ENCODE results near the gene CARS2.
"Not testable (repeated sequence)": the region's sequence is repeated elsewhere in the genome, so short reads cannot be mapped to it uniquely, and the experiment has no call there.

CARS2 gene

GRCh38 chr13:110680852-110681251 lies 25.1 kb downstream of the CARS2 start:
- DNase-seq, result no peak

DNA sequence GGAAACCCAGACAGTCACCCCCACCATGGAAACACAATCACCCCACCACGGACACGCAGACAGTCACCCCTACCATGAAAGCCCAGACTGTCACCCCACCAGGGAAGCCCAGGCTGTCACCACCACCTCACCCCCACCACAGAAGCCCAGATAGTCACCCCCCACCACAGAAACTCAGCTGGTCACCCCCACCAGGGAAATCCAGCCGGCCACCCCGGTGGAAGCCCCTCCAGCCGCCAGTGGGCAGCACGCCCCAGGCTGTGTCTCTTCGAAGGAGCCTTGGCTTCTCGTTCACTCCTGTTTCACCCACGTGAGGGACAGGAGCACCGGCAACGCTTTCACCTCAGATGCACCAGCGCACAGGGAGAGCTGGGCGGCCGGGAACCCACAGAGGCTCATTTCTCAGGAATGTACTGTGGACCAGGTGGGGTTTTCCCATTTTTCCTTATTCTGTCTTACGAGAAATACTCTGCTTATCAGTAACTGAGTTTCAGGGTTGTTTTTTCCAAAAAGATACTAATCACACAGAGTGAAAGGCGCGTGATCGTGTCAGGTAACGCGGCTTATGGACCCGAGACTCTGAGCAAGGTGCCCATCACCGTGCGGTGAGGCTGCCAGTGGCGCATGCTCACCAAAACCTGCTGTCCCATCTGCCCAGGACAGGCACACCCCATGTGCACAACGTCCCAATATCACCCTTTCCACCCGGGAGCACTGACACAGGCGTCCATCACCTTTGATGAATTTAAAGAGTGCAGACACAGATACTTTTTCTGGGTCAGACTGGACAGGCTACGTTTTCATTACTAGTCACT lies 28.0 kb downstream of the CARS2 start:
- no peak for DNase-seq

- no peak for DNase-seq
Measured at GRCh38 chr13:110676595-110677587, 29.0 kb downstream of the CARS2 start.

DNA sequence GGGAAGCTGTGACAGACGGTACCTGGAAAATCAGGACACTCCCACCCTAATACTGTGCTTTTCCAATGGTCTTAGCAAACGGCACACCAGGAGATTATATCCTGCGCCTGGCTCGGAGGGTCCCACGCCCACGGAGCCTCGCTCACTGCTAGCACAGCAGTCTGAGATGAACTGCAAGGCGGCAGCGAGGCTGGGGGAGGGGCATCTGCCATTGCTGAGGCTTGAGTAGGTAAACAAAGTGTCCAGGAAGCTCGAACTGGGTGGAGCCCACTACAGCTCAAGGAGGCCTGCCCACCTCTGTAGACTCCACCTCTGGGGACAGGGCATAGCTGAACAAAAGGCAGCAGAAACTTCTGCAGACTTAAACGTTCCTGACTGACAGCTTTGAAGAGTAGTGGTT lies 36.1 kb downstream of the CARS2 start:
- not testable (repeated sequence) for DNase-seq

- DNase-seq, result no peak
Measured at GRCh38 chr13:110669036-110669435, 36.9 kb downstream of the CARS2 start.

- no peak for DNase-seq
Measured at GRCh38 chr13:110666255-110666533, 39.7 kb downstream of the CARS2 start.

DNA sequence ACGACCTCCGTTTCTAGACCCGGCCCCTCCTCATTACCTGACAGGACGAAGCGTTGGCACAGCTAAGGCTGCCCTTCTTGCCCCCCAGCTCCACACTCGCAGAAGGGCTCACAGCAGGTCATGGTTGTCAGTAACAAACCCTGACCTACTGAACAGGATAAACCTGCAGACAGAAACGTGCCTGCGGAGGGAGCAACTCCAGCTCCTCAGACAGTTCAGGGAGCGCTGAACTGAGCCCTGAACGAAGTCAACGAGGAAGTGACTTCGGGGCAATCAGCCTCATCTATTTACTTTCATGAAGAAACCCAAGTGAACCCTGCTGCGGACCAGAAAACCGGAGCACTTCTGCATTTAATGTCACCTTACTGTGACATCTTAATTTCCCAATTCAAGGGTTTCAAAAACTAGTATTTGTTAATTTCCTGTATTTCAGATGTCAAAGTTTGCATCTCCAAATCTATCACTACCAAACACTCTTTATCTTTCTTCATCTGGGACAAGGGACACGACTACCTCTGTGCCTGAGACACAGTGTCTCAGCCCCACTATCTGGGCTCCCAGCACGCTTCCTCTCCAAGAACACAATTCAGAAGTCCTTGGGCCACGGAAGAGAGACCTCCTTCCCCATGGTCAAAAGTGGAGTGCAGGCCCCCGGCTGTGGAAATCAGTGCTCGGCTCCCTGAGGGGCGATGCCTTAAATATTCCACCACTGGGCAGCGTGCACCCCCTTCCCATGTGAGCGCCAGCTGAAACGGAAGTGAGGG lies 40.2 kb downstream of the CARS2 start:
- DNase-seq, result no peak

DNA sequence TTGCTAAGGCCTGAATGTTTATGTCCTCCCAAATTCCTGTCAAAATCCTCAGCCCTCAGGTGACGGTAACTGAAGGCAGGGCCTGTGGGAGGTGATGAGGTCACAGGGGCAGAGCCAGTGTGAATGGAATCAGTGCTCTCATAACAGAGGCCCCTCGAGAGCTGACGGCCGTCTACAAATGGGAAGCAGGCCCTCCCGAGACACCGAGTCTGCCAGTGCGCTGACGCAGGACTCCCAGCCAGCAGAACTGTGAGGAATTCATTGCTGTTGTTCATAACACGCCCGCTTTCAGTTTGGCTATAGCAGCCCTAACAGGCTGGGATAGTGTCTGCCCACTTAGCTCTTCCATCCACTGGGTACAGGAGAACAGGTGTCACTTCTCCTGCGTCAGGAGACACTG lies 41.2 kb downstream of the CARS2 start:
- DNase-seq, result no peak

DNA sequence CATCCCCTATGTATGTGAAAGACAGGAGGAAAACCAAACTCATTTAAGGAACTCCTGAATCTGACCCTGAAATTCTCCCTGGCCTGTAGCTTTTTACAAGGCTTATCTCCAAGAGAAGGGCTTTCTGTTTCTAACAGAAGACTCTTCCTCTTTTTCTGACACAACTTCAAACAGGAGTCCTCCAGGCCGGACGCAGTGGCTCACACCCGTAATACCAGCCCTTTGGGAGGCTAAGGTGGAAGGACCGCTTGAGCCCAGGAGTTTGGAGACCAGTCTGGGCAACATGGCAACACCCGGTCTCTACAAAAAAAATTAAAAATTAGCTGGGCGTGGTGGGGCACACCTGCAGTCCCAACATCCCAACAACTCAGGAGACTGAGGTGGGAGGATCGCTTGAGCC lies 41.9 kb downstream of the CARS2 start:
- DNase-seq, result no peak

DNA sequence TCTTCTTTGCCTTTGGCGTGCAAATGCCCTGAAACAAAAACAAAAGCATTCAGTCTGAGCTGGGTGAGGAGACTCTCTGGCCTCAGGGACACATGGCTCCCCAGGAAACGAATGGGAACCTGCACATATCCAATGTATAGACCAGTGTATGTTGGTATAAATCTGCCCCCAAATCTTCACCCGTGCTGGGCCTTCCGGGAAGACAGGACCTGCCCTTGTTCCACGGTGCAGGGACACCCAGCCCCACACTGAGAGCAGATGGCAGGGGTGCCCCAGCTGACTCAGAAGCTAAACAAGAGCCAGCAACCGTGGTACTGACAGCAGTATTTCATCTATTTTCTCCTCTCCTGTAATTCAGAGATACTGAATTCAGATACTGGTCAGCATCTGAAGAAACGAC lies 42.4 kb downstream of the CARS2 start:
- DNase-seq, result no peak

DNA sequence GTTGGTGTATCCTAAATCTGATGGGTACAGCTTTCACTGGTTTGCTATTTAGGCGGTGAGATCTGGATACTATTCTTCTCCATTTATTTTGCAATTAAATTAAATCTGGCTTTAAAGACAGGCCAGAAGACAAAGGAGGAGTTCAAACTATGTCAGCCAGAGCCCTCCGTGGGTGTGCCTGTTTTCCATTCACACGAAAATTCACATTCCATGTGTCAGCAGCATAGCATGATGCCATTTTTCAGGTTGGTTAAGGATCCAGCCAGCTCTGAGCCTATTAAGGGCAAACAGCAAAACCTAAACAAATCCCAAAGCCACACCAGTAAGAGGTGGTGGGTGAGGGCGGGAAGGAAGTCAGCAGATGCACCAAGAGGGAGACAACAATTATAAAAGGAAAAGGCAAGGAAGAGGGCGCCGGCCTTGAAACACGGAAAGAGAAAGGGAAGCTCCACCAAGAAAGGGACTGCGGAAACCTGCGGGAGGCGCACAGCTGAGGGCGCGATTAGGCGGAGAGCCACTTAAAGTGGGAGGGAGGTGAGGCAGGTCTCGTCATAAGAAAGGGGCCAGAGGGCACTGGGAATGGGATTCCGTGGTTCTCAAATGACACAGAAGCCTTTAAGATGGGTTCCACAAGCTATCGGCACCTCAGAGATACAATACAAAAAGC lies 43.0 kb downstream of the CARS2 start:
- no peak for DNase-seq

GRCh38 chr13:110662091-110662490 lies 43.8 kb downstream of the CARS2 start:
- no peak for DNase-seq

GRCh38 chr13:110661256-110661655 lies 44.7 kb downstream of the CARS2 start:
- no peak for DNase-seq

DNA sequence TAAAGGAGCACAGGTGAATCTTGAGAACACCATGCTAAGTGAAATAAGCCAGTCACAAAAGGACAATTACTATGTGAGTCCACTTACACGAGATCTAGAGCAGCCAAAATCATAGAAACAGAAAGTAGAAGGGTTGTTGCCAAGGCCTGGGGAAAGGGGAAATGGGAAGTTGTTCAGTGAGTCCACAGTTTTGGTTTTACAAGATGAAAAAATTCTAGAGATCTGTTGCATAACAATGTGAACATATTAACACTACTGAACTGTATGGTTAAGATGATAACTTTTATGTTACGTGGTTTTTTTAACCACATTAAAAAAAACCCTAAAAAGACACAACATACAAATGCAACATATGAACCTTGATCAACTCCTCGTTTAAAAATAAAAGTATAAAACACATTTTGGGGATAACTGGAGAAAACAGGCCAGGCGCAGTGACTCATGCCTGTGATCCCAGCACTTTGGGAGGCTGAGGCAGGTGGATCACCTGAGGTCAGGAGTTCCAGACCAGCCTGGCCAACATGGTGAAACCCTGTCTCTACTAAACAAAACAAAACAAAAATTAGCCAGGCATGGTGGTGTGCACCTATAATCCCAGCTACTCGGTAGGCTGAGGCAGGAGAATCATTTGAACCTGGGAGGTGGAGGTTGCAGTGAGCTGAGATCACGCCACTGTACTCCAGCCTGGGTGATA lies 47.6 kb downstream of the CARS2 start:
- not testable (repeated sequence) for DNase-seq

GRCh38 chr13:110657196-110657595 lies 48.7 kb downstream of the CARS2 start:
- no peak for DNase-seq

DNA sequence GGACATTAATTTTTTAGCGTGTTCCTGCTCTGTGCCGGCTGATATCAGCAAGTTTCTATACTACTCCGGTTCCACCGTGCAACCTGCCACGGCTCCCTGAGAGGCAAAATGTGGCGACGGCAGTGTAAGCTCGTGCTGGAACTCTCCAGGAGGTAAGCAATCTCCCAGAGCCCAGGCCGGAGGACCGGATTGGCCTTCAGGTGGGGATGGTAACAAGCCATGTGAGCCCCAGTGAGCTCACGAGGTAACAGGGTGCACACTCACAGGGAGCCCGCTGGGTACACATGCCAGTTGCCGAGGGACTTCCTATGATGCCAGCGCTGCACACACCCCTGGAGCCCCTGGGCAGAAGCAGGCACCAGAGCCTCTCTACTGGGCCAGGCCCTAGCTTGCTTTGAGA lies 52.1 kb downstream of the CARS2 start:
- DNase-seq, result no peak

GRCh38 chr13:110653271-110653670 lies 52.6 kb downstream of the CARS2 start:
- no peak for DNase-seq

DNA sequence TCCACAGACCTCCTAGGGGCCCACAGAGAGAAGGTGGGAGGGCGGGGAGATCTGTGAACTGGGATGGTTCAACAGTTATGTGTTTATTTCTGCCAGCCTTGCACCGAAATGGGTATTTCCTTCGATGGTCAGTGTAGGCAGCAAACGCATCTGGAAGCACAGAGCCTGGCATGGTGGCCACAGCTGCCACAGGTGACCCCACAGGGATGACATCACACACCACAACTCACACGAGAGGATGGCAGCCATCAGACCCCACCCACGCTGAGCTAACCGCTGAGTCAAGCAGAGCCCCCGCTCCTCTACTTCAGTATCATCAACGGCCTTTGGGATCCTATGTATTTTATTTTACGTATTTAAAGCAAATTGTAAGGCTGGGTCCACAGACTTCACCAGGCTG lies 53.2 kb downstream of the CARS2 start:
- DNase-seq, result no peak

DNA sequence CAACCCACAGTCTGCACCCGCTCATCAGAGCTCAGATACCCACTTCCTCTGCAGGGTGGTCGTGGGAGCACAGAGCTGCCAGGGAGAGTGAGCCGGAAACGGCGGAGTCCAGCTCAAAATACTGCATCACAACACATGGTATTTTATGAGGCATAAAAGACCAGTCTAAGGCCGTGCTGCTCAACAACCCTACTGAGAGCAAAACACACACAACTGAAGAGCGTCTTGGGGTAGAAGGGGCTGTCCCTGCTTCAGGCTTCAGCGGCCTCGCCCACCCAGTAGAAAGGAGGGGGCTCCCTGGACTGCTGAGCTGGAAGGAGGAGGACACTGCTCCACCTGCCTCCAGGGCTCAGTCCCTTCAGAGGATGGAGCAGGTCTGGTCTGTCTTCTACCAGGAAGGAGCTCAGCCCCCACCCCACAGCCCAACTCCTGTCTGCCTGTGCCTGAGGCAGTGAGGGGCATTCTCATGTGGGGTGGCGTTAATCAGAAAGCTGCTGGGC lies 53.6 kb downstream of the CARS2 start:
- no peak for DNase-seq

DNA sequence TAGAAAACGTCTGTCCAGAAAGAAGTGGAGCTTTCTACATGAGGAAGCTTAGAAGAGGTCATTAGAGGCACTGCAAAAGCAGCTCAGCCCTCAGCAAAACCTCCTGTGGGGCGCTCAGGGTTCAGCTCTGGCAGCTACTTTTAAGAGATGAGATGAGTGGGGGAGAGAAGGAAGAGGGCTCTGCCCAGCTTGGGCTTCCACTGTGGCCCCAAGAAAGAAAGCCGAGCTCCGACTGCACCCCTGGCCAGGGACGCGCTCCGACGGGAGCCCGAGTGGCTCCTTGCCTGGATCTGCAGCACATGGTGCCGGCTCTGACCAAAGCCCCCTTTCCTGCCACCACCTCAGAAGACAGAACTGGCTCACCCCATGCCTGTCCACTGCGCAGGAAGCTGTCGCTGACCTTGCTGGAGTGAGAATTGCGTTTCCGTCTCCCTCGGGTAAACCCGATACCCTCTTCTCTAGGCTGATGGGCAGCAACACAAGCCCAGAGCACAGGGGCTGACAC lies 54.1 kb downstream of the CARS2 start:
- no peak for DNase-seq

GRCh38 chr13:110651271-110651670 lies 54.6 kb downstream of the CARS2 start:
- no peak for DNase-seq

- no peak for DNase-seq
Measured at GRCh38 chr13:110650436-110650835, 55.5 kb downstream of the CARS2 start.
